ENCODE data around the gene HIF1A. TPM values are rescaled to one million over a fixed set of nuclear protein-coding genes. Genes with fewer than 3 reads are reported as not detected.

The HIF1A gene
- total RNA-seq, 1 donor from 2014 or later = 128 TPM

GRCh38 chr14:61774861-61775260, 79.5 kb downstream of the HIF1A start:
- no peak for DNase-seq (ENCODE audit: low read depth in 2 of 2)

- no peak for DNase-seq (ENCODE audit: low read depth in 2 of 2)
These were observed 84.8 kb downstream of the HIF1A start for GRCh38 chr14:61780125-61780524.

- no peak for DNase-seq (ENCODE audit: low read depth in 2 of 2)
These were observed 102.0 kb downstream of the HIF1A start for GRCh38 chr14:61797309-61797708.

Other genes starting within 250 kb of the HIF1A start
- 13.5 and 25.8 TPM in 2 replicates for gene SNAPC1, start 66.9 kb downstream of the HIF1A start, total RNA-seq
- gene SYT16, start 117.2 kb downstream of the HIF1A start, total RNA-seq = 0.40 and 0.44 TPM in 2 replicates